Measurements from ENCODE around the gene POU5F1. TPM values are rescaled to one million over a fixed set of nuclear protein-coding genes. Genes with fewer than 3 reads are reported as not detected.

The POU5F1 gene
- 0.30 and 0.51 TPM in 2 replicates for total RNA-seq

DNA sequence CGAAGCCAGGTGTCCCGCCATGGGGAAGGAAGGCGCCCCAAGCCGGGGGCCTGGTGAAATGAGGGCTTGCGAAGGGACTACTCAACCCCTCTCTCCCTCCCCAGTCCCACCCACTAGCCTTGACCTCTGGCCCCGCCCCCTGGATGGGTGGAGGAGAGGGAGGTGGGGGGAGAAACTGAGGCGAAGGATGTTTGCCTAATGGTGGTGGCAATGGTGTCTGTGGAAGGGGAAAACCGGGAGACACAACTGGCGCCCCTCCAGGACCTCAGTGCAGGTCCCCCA, at the start of gene POU5F1:
Gene POU5F1, minus strand, starts transcription at position 83 of the 282 bp plus-strand sequence. Its CDS starts 62 bp downstream, at position 21.

DNA sequence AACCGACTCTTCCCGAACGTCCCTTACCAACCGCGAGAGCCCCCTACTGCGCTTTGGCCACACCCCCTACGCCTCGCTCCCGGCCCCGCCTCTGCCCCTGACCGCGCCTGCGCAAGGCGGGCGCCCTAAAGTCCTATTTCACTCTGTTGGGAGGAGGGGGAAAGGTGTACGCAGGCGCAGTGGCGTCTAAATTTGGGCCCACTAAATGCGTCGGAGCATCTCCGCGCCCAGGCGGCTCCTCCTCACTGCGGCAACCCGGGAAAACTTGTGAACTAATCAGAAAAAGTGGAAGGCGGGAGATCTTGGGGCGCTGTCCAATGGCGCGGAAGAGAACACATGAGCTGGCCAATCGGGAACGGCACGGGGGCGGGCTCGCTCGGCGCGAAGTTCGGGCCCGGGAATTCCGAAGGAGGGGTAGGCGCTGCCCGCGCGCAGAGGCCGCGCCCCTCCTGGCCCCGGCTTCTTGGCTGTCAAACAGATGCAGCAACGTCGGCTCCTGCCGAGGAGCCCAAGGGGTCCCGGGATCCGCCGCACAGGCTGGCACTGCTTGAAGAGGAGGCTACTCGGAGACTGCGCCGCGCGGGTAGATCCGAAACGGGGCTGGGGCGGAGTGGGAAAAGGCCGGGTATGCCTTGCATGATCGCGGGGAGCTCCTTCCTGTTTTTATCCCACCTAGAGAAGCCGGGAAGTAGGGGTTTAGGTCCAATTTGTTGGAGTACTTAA, 12.2 kb downstream of the POU5F1 start, which contains the start of gene TCF19:
Gene TCF19, plus strand, starts transcription at position 450 of the 723 bp plus-strand sequence. CDS start 881 bp downstream, outside the sequence.

DNA sequence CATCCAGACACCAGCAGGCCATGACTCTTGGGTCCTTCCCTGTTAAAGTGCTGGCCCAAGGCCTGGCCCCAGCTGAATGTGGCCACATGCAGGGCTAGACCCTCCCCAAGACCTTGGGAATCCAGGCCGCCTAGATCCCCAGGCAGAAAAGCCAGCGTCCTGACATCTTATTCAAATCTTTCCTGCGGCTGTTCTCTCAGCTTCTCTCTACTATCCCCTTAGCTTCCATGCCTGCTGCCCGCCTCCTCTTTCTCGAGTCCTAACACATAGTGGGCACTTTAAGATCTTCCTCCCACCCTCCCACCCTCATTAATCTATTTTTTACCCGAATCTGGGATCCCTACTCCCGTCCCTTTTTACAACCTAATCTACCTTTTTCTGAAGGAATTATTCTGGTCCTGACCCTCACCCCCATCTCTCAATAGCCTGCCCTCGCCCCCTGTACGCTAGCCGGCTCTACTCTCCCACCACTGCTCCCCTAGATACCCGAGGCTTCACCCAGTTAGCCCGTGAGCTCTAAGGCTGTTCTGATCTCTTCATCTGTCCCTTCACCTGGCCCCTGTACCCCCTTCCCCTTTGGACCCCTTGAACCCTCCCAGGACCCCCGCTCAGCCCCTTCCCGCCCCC, 12.9 kb downstream of the POU5F1 start, which contains the start of gene CCHCR1:
Gene CCHCR1, minus strand, starts transcription at position 290 of the 627 bp plus-strand sequence. Its CDS starts 202 bp downstream, at position 88.

DNA sequence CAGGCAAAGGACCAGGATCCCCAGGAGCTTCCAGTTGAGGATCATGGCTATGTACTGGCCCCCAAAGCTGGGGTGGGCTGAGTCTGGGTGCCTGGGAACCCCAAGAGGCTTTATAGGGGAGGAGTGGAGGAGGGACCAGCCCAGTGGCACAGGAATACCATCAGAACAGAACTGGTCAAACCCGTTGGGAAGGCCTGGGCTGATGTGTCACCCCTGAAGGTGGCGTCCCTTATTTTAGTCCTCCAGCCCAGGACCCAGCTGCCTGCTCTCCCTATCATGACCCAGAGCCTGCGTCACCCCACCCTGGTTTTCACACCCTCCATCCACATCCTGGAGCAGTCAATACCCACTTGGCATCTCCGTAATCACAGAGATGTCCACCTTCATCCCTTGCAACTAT, 31.5 kb downstream of the POU5F1 start, which contains the start of gene PSORS1C2:
Gene PSORS1C2, minus strand, starts transcription at position 85 of the 400 bp plus-strand sequence. Its CDS starts 40 bp downstream, at position 45.

DNA sequence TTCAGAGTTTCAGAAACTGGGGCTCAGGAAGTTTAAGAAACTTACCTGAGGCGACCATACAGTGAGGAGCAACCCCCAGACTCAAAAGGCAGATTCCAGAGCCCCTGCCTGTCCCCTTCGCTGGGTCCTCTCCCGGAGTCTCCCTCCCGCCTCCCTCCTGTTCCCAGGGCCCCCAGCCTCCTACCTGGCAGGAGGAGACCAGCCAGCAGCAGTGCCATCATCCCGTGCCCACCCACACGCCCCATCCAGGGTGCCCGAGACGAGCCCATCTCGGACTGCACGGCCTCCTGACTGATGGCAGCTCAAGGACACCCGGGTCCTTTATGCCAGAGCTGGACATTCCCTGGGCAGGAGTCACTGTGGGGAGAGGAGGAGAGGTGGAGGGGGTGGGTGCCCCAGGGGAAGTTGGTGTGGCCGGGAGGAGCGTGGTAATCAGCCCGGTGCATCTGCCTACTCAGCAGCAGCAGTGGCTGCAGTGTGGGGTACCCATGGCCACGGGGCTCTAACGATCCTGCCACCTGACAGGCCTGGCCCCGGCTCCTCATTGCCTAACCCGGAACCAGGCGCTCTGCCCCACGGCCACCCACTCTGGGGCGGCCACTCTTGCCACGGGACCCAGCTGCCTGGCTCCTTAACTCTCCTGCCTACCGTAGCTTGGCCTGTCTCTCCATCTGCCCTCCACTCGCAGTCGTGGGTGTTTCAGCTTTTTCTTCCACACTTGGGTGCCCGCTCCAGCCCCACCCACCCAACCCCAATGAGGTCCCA, 50.1 kb downstream of the POU5F1 start, which contains the start of gene CDSN:
Gene CDSN, minus strand, starts transcription at position 296 of the 765 bp plus-strand sequence. Its CDS starts 27 bp downstream, at position 269.

DNA sequence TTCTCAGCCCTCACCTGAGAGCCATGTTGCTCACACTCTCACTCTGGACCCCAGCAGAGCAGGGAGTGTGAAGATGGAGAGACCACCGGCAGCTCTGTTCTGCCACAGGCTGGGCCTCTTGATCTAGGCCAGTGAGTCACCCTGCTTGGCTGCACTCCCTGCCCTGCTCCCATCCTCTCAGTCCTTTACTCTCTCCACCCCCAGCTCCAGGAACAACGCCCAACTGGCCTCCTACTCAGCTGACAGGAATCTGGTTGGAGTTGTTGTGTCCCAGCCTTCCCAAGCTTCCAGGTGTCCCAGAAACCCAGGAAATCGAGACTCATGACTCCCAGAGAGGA, 56.0 kb downstream of the POU5F1 start, which contains the start of gene PSORS1C1:
Gene PSORS1C1, plus strand, starts transcription at position 260 of the 338 bp plus-strand sequence. CDS start 14,833 bp downstream, outside the sequence.

Other genes with a start within 250 kb of the POU5F1 start
- not detected in 2 replicates for gene SFTA2, start 238.5 kb downstream of the POU5F1 start, total RNA-seq
- not detected in 2 replicates for gene MUCL3, start 229.7 kb downstream of the POU5F1 start, total RNA-seq
- not detected in 2 replicates for gene MUC21, start 187.0 kb downstream of the POU5F1 start, total RNA-seq
- gene MUC22, start 160.2 kb downstream of the POU5F1 start, total RNA-seq, result not detected in 2 replicates
- gene C6orf15, start 58.1 kb downstream of the POU5F1 start, total RNA-seq, result not detected in 2 replicates
- 0.89 and 1.6 TPM in 2 replicates for gene PSORS1C1, start 55.9 kb downstream of the POU5F1 start, total RNA-seq
- not detected in 2 replicates for gene CDSN, start 50.2 kb downstream of the POU5F1 start, total RNA-seq
- gene PSORS1C2, start 31.6 kb downstream of the POU5F1 start, total RNA-seq, result not detected in 2 replicates
- 9.9 and 11.3 TPM in 2 replicates for gene CCHCR1, start 12.9 kb downstream of the POU5F1 start, total RNA-seq
- 1.5 and 8.6 TPM in 2 replicates for gene TCF19, start 12.1 kb downstream of the POU5F1 start, total RNA-seq
- 163 and 475 TPM in 2 replicates for gene HLA-C, start 101.4 kb upstream of the POU5F1 start, total RNA-seq
- 405 and 426 TPM in 2 replicates for gene HLA-B, start 186.5 kb upstream of the POU5F1 start, total RNA-seq
- 83.3 and 207 TPM in 2 replicates for gene MICA, start 232.9 kb upstream of the POU5F1 start, total RNA-seq

All from smooth muscle cell of the umbilical artery (primary cell).